ENCODE results near the gene FCN3. TPM values are rescaled to one million over a fixed set of nuclear protein-coding genes. Genes with fewer than 3 reads are reported as not detected.

The FCN3 gene
- total RNA-seq, 5 donors from 2014 or later (not counting 1 experiment from before 2014, with no cell fraction given): 0.26 to 0.44 (median 0.38) TPM; not detected in 2

DNA sequence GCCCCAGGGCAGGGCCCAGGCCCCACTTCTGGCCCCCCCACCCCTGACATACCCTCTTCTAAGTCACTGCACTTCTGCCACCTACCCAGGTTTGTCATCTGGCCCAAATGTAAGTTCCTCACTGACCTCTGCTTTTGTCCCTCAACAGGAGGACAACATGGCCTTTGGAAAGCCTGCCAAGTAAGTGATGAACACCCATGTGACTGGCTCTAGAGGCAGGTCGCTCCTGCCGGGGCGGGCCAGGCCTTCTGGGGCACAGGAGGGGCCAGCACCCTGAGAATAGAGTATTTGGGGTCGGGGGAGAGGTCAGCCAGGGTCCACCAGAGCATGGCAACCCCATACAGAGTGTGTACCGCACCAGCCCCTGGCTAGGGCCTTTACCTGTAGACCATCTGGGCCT lies 42.7 kb downstream of the FCN3 start:
- ChIA-PET POLR2A (no interaction called here), CTCF (interaction anchor here (1.0 to 2.3 kb wide), 5 partner anchors 9 to 63 kb away, joined by 3 to 11 read pairs (median 6); no protein-coding TSS in a partner anchor)
- H3K36me3 ChIP-seq (ENCODE audit: control insufficient read depth in 2 of 2, extremely low read depth in 1 of 2, insufficient read depth in 1 of 2, low read length in 1 of 2): peaks cover 15 to 82% of the 10 kb centered on the region in 2 donors
- DNase-seq: no peak
- peaks cover 3 to 31% of the 10 kb centered on the region in 2 experiments for H3K4me1 ChIP-seq (ENCODE audit: control insufficient read depth in 1 of 2, extremely low read depth in 1 of 2, insufficient read depth in 2 of 2, low read length in 2 of 2)
- no peak overlapping the region for H3K4me3 Mint-ChIP-seq
- 96% methylated on average over 4 of the region's 5 CpGs for WGBS (ENCODE audit: insufficient coverage)
- no peaks in the 10 kb centered on the region for H3K9me3 ChIP-seq
- ATAC-seq (replicated peaks in 1 of 4): no peak
- H3K27ac Mint-ChIP-seq: peak overlapping the region in 1 of 2 donors; percentile 64
- H3K27me3 Mint-ChIP-seq: no peaks in the 10 kb centered on the region
- H3K4me1 Mint-ChIP-seq: peaks cover 40 to 48% (median 42%) of the 10 kb centered on the region in 3 donors
- no peak overlapping the region for H3K4me3 ChIP-seq (ENCODE audit: control insufficient read depth in 1 of 2, extremely low read depth in 1 of 2, low read length in 1 of 2)
- H3K27ac ChIP-seq (ENCODE audit: low read length): peak overlapping the region; percentile 32
- H3K27me3 ChIP-seq (replicated peaks in 1 of 2; ENCODE audit: control insufficient read depth in 2 of 2, extremely low read depth in 1 of 2, insufficient read depth in 2 of 2, low read length in 1 of 2): no peaks in the 10 kb centered on the region
- peaks cover 30% of the 10 kb centered on the region for H3K36me3 Mint-ChIP-seq
- H3K9me3 Mint-ChIP-seq: no peaks in the 10 kb centered on the region

- Mint-ChIP-seq H3K36me3 (peaks cover 27% of the 10 kb centered on the region), H3K27me3 (no peaks in the 10 kb centered on the region), H3K4me1 (peaks cover 45 to 53% (median 47%) of the 10 kb centered on the region in 3 donors), H3K27ac (no peak overlapping the region), H3K4me3 (no peak overlapping the region), H3K9me3 (no peaks in the 10 kb centered on the region)
- DNase-seq (no peak), ATAC-seq (replicated peaks in 1 of 4) (no peak)
- no peaks in the 10 kb centered on the region for H3K27me3 ChIP-seq (replicated peaks in 1 of 2; ENCODE audit: control insufficient read depth in 2 of 2, extremely low read depth in 1 of 2, insufficient read depth in 2 of 2, low read length in 1 of 2)
- no peak overlapping the region for H3K4me3 ChIP-seq (ENCODE audit: control insufficient read depth in 1 of 2, extremely low read depth in 1 of 2, low read length in 1 of 2)
- H3K36me3 ChIP-seq (ENCODE audit: control insufficient read depth in 2 of 2, extremely low read depth in 1 of 2, insufficient read depth in 1 of 2, low read length in 1 of 2): peaks cover 12 to 81% of the 10 kb centered on the region in 2 donors
- ChIA-PET CTCF (interaction anchor here in 1 of 2 donors (2.3 kb wide), 1 partner anchor 64 kb away, joined by 11 read pairs; no protein-coding TSS in a partner anchor), POLR2A (no interaction called here)
- peaks cover 4 to 36% of the 10 kb centered on the region in 2 experiments for H3K4me1 ChIP-seq (ENCODE audit: control insufficient read depth in 1 of 2, extremely low read depth in 1 of 2, insufficient read depth in 2 of 2, low read length in 2 of 2)
- H3K27ac ChIP-seq (ENCODE audit: low read length): no peak overlapping the region
- WGBS (ENCODE audit: insufficient coverage): 81% methylated on average over 3 of the region's 3 CpGs
- no peaks in the 10 kb centered on the region for H3K9me3 ChIP-seq
These were observed 43.2 kb downstream of the FCN3 start for GRCh38 chr1:27331426-27331825.

DNA sequence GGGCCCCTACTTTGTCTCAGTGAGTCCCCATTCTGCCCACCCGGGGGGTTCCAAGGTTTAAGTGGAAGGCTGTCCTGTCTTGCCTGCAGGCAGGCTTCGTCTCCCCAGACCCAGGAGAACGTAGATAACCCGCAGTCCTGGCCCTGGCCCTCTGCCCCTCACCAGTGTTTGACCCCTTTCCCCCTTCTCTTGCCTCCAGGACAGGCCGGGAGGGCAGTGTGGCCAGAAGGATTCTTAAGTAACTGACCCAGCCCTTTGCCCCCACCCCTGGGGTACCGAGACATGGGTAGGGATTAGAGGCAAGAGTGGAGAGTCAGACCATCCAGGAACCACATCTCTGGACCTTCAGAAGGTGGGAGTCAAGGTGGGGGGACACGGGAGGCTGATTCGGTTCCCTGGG lies 43.8 kb downstream of the FCN3 start:
- ATAC-seq (replicated peaks in 1 of 4) (no peak), DNase-seq (no peak)
- Histone ChIP-seq H3K36me3 (ENCODE audit: control insufficient read depth in 2 of 2, extremely low read depth in 1 of 2, insufficient read depth in 1 of 2, low read length in 1 of 2) (peaks cover 14 to 81% of the 10 kb centered on the region in 2 donors), H3K9me3 (no peaks in the 10 kb centered on the region), H3K4me3 (ENCODE audit: control insufficient read depth in 1 of 2, extremely low read depth in 1 of 2, low read length in 1 of 2) (no peak overlapping the region), H3K4me1 (ENCODE audit: control insufficient read depth in 1 of 2, extremely low read depth in 1 of 2, insufficient read depth in 2 of 2, low read length in 2 of 2) (peaks cover 5 to 40% of the 10 kb centered on the region in 2 experiments), H3K27ac (ENCODE audit: low read length) (no peak overlapping the region), H3K27me3 (replicated peaks in 1 of 2; ENCODE audit: control insufficient read depth in 2 of 2, extremely low read depth in 1 of 2, insufficient read depth in 2 of 2, low read length in 1 of 2) (no peaks in the 10 kb centered on the region)
- no peaks in the 10 kb centered on the region for H3K9me3 Mint-ChIP-seq
- WGBS (ENCODE audit: insufficient coverage): 89% methylated on average over 5 of the region's 8 CpGs
- H3K27ac Mint-ChIP-seq: no peak overlapping the region
- H3K4me3 Mint-ChIP-seq: no peak overlapping the region
- H3K36me3 Mint-ChIP-seq: peaks cover 30% of the 10 kb centered on the region
- H3K4me1 Mint-ChIP-seq: peaks cover 51 to 59% (median 53%) of the 10 kb centered on the region in 3 donors
- ChIA-PET CTCF (no interaction called here), POLR2A (no interaction called here)
- no peaks in the 10 kb centered on the region for H3K27me3 Mint-ChIP-seq

DNA sequence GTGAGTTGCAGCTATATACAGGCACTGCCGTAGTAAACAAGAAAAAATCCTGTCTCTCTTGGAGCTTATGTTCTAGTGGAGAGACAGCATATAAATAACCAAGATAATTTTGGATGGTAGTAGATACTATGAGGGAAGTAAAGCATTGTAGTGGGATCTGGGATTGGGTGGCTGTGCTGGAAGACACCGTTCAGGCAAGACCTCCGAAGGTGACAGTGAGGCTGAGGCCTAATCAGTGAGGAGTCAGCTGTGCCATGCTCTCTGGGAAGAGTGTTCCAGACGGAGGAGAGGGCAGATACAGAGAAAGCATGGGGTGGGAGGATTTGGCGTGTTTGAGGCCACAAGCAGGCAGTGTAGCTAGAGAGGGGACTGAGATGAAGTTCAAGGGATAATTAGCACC lies 46.7 kb downstream of the FCN3 start:
- DNase-seq (no peak), ATAC-seq (replicated peaks in 1 of 4) (no peak)
- Histone ChIP-seq H3K27ac (ENCODE audit: low read length) (no peak overlapping the region), H3K4me3 (ENCODE audit: control insufficient read depth in 1 of 2, extremely low read depth in 1 of 2, low read length in 1 of 2) (no peak overlapping the region), H3K9me3 (no peaks in the 10 kb centered on the region), H3K27me3 (replicated peaks in 1 of 2; ENCODE audit: control insufficient read depth in 2 of 2, extremely low read depth in 1 of 2, insufficient read depth in 2 of 2, low read length in 1 of 2) (no peaks in the 10 kb centered on the region), H3K36me3 (ENCODE audit: control insufficient read depth in 2 of 2, extremely low read depth in 1 of 2, insufficient read depth in 1 of 2, low read length in 1 of 2) (peaks cover 3 to 67% of the 10 kb centered on the region in 2 donors), H3K4me1 (ENCODE audit: control insufficient read depth in 1 of 2, extremely low read depth in 1 of 2, insufficient read depth in 2 of 2, low read length in 2 of 2) (peaks cover 10 to 58% of the 10 kb centered on the region in 2 experiments)
- H3K4me1 Mint-ChIP-seq: peaks cover 72 to 82% (median 75%) of the 10 kb centered on the region in 3 donors
- peaks cover 35% of the 10 kb centered on the region for H3K36me3 Mint-ChIP-seq
- no peak overlapping the region for H3K4me3 Mint-ChIP-seq
- POLR2A ChIA-PET: interaction anchor here in 1 of 2 donors (0.7 kb wide), 1 partner anchor 626 kb away, joined by 4 read pairs; no protein-coding TSS in a partner anchor
- 90% methylated on average over 4 of the region's 5 CpGs for WGBS (ENCODE audit: insufficient coverage)
- no peaks in the 10 kb centered on the region for H3K9me3 Mint-ChIP-seq
- no peak overlapping the region for H3K27ac Mint-ChIP-seq
- CTCF ChIA-PET: interaction anchor here in 1 of 2 donors (0.8 kb wide), 1 partner anchor 12 kb away, joined by 3 read pairs; no protein-coding TSS in a partner anchor
- H3K27me3 Mint-ChIP-seq: no peaks in the 10 kb centered on the region

GRCh38 chr1:27325286-27325685 lies 49.3 kb downstream of the FCN3 start:
- H3K4me1 Mint-ChIP-seq: peaks cover 73 to 77% (median 73%) of the 10 kb centered on the region in 3 donors
- H3K36me3 ChIP-seq (ENCODE audit: control insufficient read depth in 2 of 2, extremely low read depth in 1 of 2, insufficient read depth in 1 of 2, low read length in 1 of 2): peaks cover 3 to 45% of the 10 kb centered on the region in 2 donors
- ATAC-seq (replicated peaks in 1 of 4) (no peak), DNase-seq (no peak)
- H3K4me3 ChIP-seq (ENCODE audit: control insufficient read depth in 1 of 2, extremely low read depth in 1 of 2, low read length in 1 of 2): no peak overlapping the region
- H3K27ac ChIP-seq (ENCODE audit: low read length): no peak overlapping the region
- H3K4me3 Mint-ChIP-seq: no peak overlapping the region
- ChIA-PET CTCF (no interaction called here), POLR2A (no interaction called here)
- H3K27ac Mint-ChIP-seq: no peak overlapping the region
- peaks cover 24% of the 10 kb centered on the region for H3K36me3 Mint-ChIP-seq
- no peaks in the 10 kb centered on the region for H3K9me3 Mint-ChIP-seq
- H3K4me1 ChIP-seq (ENCODE audit: control insufficient read depth in 1 of 2, extremely low read depth in 1 of 2, insufficient read depth in 2 of 2, low read length in 2 of 2): peaks cover 9 to 53% of the 10 kb centered on the region in 2 experiments
- H3K9me3 ChIP-seq: no peaks in the 10 kb centered on the region
- H3K27me3 Mint-ChIP-seq: peaks cover 2 to 3% of the 10 kb centered on the region in 2 donors
- H3K27me3 ChIP-seq (replicated peaks in 1 of 2; ENCODE audit: control insufficient read depth in 2 of 2, extremely low read depth in 1 of 2, insufficient read depth in 2 of 2, low read length in 1 of 2): no peaks in the 10 kb centered on the region
- 99% methylated on average over 14 of the region's 15 CpGs for WGBS (ENCODE audit: insufficient coverage)

- DNase-seq (no peak), ATAC-seq (replicated peaks in 1 of 4) (no peak)
- H3K9me3 Mint-ChIP-seq: no peaks in the 10 kb centered on the region
- ChIA-PET POLR2A (no interaction called here), CTCF (interaction anchor here (0.7 to 1.5 kb wide), 6 partner anchors 9 to 340 kb away, joined by 3 to 5 read pairs (median 4); no protein-coding TSS in a partner anchor)
- peaks cover 3 to 12% of the 10 kb centered on the region in 2 donors for H3K27me3 Mint-ChIP-seq
- Histone ChIP-seq H3K27me3 (replicated peaks in 1 of 2; ENCODE audit: control insufficient read depth in 2 of 2, extremely low read depth in 1 of 2, insufficient read depth in 2 of 2, low read length in 1 of 2) (peaks cover 0 to 5% of the 10 kb centered on the region in 2 experiments), H3K4me1 (ENCODE audit: control insufficient read depth in 1 of 2, extremely low read depth in 1 of 2, insufficient read depth in 2 of 2, low read length in 2 of 2) (peaks cover 9 to 48% of the 10 kb centered on the region in 2 experiments), H3K9me3 (no peaks in the 10 kb centered on the region), H3K4me3 (ENCODE audit: control insufficient read depth in 1 of 2, extremely low read depth in 1 of 2, low read length in 1 of 2) (peak overlapping the region; percentile 87 to 96), H3K36me3 (ENCODE audit: control insufficient read depth in 2 of 2, extremely low read depth in 1 of 2, insufficient read depth in 1 of 2, low read length in 1 of 2) (peaks cover 3 to 30% of the 10 kb centered on the region in 2 donors), H3K27ac (ENCODE audit: low read length) (peak overlapping the region; percentile 76)
- peaks cover 56 to 59% (median 56%) of the 10 kb centered on the region in 3 donors for H3K4me1 Mint-ChIP-seq
- WGBS (ENCODE audit: insufficient coverage): 0% methylated on average over 1 of the region's 10 CpGs
- peak overlapping the region; percentile 91 to 95 (median 92) for H3K4me3 Mint-ChIP-seq
- H3K27ac Mint-ChIP-seq: peak overlapping the region; percentile 93 to 95
- peaks cover 24% of the 10 kb centered on the region for H3K36me3 Mint-ChIP-seq
These were observed 51.9 kb downstream of the FCN3 start for GRCh38 chr1:27322569-27323240.

Data from T-cell (primary cell).